Erythroblast (primary cell): ENCODE results near the gene ALG2.

ENCODE experiments used
- GATA1 ChIP-seq: IDR thresholded peaks from 2 replicates; pipeline ENCODE4 v1.6.1; 2011; ENCODE audit warnings: low read depth, mild to moderate bottlenecking, control low read depth, low read length, moderate library complexity
- POLR2A ChIP-seq: IDR thresholded peaks from 2 replicates; pipeline ENCODE4 v1.6.1; 2011; ENCODE audit warnings: mild to moderate bottlenecking, low read length

DNA sequence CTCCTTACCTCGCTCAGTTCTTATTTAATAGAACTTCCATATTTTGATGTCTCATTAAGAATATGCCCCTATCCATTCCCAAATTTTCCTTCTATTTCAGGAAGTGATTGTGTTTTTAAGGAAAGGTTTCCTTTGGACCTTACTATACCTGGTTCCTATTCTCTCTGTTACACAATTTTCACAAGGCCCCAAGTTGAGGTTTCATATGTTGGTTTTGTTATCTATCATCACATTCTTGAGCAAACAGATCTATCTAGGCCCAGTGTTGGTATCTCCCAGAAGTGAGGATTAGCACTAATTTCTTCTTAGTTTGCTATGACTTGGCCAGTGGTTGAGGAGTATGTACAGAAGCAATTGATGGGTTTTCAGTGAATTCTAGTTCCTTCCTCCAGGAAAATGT lies 41.5 kb downstream of the ALG2 start:
- TF ChIP-seq POLR2A (no peak), GATA1 (no peak)
